ENCODE data around the gene DUSP7.

- no peak for TF ChIP-seq CTCF (conservative IDR thresholded peaks at IDR 0.05; ENCODE audit: low read depth, low read length)
- TF ChIP-seq EZH2 (IDR thresholded peaks at IDR 0.05; ENCODE audit: borderline replicate concordance, low read depth, low read length, poor library complexity, severe bottlenecking) = no peak
Measured at GRCh38 chr3:52059781-52060180, 3.4 kb upstream of the DUSP7 start.

Measured in A673 (cell line).